Stimulated activated CD8-positive, alpha-beta memory T cell treated with anti-CD3 and anti-CD28 coated beads, Interleukin-15, amount 100 ng/mL, for 1 hour (primary cell): ENCODE data around the gene CLCN7.
"Not testable (repeated sequence)": the region's sequence is repeated elsewhere in the genome, so short reads cannot be mapped to it uniquely, and the experiment has no call there.

Experiments used
- DNase-seq: peaks from one replicate; pipeline ENCODE4 v3.0.0-alpha.2; 2020; ENCODE audit warnings: low read depth

Gene CLCN7

GRCh38 chr16:1445518-1446203 is 29.2 kb downstream of the CLCN7 start:
- DNase-seq, result no peak

- no peak for DNase-seq
These were observed 29.9 kb downstream of the CLCN7 start for GRCh38 chr16:1444730-1445517.

GRCh38 chr16:1443980-1444729 is 30.7 kb downstream of the CLCN7 start, which contains the start of gene CCDC154:
TSS of gene CCDC154 (minus strand) at chr16:1444556. CDS start at chr16:1444322, 234 bp downstream.
- no peak for DNase-seq

GRCh38 chr16:1443403-1443973 is 31.3 kb downstream of the CLCN7 start:
- no peak for DNase-seq

- no peak for DNase-seq
These were observed 32.1 kb downstream of the CLCN7 start for GRCh38 chr16:1442697-1443096.

- no peak for DNase-seq
These were observed 33.4 kb downstream of the CLCN7 start for GRCh38 chr16:1441391-1441829.

GRCh38 chr16:1439699-1440074 is 35.1 kb downstream of the CLCN7 start:
- DNase-seq, result not testable (repeated sequence)

GRCh38 chr16:1439058-1439698 is 35.6 kb downstream of the CLCN7 start:
- no peak for DNase-seq

GRCh38 chr16:1438229-1439057 is 36.4 kb downstream of the CLCN7 start:
- DNase-seq, result no peak

GRCh38 chr16:1437606-1438005 is 37.2 kb downstream of the CLCN7 start:
- no peak for DNase-seq

- no peak for DNase-seq
These were observed 38.0 kb downstream of the CLCN7 start for GRCh38 chr16:1436731-1437355.

GRCh38 chr16:1435921-1436697 is 38.7 kb downstream of the CLCN7 start:
- DNase-seq, result no peak

- no peak for DNase-seq
These were observed 39.9 kb downstream of the CLCN7 start for GRCh38 chr16:1434644-1435592.

GRCh38 chr16:1433756-1434155 is 41.1 kb downstream of the CLCN7 start:
- no peak for DNase-seq

GRCh38 chr16:1433263-1433560 is 41.6 kb downstream of the CLCN7 start:
- DNase-seq, result no peak

- no peak for DNase-seq
These were observed 42.2 kb downstream of the CLCN7 start for GRCh38 chr16:1432388-1433262.

GRCh38 chr16:1431497-1432270 is 43.1 kb downstream of the CLCN7 start:
- DNase-seq, result no peak
